ENCODE measurements around the gene AGAP1.

Gene AGAP1

DNA sequence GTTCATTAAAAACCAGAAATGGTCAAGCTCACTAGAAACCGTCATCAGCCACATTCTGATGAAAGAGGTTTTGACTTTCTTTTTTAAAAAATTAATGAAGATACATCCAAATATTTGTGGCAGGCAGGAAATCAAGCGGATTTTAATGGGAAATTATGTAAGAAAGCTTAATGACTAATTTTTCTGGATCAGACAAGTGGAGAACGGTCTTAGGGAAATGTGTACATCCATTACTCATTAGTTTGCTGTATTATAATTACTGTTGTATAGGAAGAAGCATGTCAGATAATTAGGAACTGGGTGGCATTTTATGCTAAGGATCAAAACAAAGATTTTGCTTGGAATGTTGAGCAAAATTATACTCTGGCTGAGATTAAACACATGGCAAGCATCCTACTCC is 39.4 kb downstream of the AGAP1 start:
- no peak for DNase-seq (ENCODE audit: low read depth)

- DNase-seq (ENCODE audit: low read depth) = no peak
Measured at GRCh38 chr2:235533616-235534385, 40.0 kb downstream of the AGAP1 start.

DNA sequence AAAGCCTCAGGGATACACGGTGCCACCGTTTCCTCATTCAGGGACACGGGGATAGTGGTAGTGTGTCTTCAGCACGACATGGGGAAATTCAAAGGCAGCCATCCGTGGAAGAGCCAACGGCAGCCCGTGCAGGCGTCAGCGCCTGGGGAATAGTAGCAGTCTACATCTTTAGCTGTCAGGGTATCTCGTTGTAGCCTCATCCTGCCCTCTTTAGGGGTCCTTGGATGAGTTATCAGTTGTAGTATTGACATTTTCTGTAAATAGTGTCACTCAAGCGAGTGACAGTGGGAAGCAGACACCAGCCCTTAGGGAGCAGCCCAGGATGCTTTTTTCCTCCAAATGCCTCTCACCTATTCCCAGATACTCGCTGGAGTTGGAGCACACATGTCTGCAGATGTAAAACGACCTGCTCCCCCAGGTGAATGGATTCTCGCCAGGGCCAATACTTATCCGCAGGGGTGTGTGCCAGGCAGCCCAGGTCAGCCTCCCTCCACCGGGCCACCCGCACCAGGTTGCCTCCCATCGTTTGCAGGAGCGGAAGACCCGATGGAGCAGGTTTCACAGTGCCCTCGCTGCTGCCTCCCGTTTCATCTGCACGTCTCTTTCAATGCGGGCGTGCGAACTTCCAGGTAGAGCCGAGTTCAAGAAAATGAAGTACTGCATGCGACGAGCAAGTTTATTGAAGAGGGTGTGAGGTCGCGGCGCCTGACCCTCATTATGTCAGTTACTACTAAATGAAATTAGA is 41.0 kb downstream of the AGAP1 start:
- DNase-seq (ENCODE audit: low read depth) = no peak

DNA sequence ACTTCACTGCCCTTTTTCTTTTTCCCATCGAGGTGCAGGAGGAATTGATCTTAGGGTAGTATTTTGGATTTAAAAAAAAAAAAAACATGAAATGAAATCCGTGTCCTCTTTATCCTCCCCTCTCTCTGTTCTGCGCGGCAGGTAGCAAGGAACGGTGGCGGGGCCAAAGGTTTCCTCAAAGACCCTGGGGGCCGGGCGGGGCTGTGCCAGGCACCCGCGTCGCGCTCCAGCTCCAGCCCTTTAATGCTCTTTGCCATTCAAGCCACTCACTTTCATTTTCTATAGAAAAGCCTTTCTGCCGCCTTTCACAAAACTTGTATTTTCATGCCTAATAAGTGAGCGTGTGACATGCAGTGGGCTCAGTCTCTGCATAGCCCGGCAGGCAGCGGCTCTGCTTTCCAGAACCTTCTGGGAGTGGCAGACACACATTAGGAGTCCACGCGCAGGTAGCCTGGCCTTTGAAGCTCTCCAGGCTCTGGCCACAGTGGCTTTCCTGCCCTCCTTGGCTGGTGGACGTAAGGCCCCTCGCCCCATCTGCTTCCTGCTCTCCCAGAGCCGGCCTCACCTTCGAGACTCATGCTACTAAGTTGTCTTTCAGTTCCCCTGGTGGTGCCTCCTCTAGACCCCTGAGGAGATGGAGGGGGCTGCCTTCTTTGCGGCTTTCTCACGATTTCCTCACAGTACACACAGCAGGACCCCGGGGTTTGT is 41.7 kb downstream of the AGAP1 start:
- no peak for DNase-seq (ENCODE audit: low read depth)

DNA sequence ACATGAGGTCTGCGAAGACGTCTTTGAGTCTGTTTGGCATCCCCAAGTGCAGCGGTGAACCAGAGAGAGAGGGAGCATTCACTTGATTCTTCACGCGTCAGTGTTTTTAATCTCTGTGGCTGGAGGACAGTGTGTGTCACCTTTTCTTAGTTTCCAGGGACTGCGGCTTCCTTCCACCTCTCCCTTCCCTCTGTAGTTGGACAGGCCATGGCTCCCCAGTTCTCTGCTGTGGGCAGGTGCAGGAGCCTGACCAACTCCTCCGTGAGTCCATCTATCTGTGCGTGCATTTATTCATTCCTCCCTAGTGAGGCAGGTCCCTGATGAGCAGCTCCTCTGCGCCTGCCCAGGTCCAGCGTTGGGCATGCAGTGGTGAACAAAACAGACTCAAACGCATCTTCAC is 42.9 kb downstream of the AGAP1 start:
- no peak for DNase-seq (ENCODE audit: low read depth)

DNA sequence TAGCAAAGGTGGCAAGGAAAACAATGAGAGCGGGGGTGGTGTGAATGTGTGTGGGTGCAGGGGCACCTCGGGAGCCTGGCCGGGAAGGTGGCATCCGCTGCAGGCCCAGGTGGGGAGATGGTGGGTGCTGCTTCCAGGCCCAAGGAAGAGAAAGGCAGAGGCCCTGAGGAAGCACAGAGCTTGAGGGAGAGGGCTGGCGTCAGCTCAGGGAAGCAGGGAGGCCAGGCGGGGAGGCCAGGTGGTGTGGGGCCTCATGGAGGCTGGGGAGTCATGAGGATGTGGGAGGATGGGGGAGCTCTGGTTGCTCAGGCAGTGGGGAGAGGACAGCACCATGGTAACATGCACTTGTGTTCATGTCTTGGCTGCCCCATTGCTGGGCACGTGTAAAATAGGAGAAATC is 43.3 kb downstream of the AGAP1 start:
- no peak for DNase-seq (ENCODE audit: low read depth)

DNA sequence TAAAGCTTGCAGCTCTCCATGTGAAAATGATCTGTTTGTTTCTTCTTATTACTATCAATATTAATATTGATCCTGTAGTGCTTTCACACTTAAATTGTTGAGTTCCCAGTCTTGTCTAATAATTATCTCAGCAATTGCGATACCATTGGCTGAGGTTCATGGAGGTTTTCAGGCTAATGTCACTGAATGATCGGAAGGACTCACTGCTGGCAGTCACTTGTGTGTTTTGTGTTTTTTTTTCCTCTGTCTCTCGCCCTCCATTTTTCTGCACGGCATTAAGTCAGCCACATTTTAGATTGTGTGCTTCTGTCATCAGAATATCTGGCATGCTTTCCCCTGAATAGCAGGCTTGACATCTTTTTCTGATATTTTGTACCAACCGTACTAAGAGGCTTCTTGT is 43.7 kb downstream of the AGAP1 start:
- no peak for DNase-seq (ENCODE audit: low read depth)

GRCh38 chr2:235538144-235538639 is 44.3 kb downstream of the AGAP1 start:
- no peak for DNase-seq (ENCODE audit: low read depth)

DNA sequence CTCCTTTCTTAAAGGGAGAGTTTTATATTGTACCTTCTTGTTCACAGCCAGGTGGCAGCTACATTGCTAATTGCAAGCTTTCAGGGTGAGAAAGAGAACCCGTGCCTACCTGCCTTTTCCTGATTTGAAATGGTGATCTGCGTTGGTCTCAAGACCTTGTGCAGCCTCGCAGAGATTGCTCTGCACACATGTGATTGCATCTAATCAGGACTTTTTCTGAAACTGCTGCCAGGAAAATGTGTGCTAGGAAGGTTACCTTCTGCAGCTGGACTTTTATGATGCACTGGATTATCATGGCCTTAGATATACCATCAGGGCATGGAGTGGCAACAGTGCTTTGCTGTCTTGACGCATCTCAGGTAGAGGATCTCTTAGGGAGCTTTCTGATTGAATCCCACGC is 45.1 kb downstream of the AGAP1 start:
- no peak for DNase-seq (ENCODE audit: low read depth)

DNA sequence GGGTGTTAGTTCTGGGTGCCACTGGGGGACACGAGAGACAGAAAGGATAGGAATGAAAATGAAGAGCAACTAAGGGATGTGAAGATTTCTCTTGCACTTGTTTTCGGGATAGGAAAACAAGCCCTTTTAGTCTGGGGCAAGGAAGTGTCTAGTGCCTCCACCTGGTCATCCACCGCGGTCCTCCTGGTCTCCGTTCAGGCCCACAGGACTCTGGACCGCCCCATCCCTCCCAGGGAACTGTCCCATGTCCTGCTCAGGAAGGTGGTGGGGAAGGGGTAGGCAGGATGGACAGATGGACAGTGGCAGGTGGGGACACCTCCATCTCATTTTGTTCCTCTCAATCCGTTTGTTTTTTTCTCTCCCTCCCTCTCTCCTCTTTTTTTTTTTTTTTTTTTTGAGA is 45.9 kb downstream of the AGAP1 start:
- no peak for DNase-seq (ENCODE audit: low read depth)

DNA sequence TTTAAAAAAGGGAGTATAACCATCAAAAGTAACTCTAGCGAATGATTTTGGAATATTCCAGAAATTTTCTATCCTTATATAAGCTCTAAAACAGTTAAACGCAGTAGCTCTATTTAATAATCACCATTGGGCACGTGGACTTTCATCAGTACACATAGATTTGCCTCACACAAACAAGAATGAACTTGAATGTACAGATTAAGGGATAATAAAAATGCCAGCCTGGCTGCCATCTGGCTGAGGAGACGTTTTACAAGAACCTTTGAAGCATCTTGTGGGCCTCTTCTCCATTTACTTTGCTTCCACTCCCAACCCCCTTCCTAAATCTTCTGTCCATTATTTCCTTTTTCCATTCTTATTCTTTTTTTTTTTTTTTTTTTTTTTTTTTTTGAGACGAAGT is 47.2 kb downstream of the AGAP1 start:
- DNase-seq (ENCODE audit: low read depth) = no peak

DNA sequence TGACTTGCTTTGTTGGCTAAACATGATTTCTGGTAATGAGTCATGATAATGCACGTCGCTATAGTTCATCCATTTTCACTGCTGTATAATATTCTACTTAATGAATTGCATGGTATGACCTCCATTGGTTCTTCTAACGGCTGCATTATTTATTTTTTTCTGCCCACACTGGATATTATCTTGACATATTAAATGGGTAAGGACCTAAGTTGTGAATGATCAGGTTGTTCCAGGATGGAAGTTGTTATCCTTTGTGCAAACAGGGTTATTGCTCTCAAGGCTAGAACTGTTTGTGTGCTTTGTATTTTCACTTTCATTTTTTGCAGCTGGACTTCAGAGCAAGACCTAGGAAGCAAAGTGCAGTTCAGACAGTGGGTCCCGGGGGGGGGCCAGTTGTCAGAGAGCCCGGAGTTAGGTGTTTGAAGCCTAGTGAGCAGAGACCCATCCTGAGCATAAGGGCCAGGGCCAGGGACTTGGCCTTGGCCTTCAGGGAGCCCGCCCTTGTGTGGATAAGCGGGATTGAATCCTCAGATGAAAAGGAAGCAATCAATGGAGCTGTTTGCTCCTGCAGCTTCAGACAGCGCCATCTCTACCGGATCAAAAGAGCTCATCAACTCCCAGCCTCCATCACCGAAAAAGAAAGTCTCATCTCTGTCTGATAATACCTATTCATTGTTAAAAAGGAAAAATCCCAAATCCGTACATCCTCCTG is 48.2 kb downstream of the AGAP1 start:
- DNase-seq (ENCODE audit: low read depth) = no peak

GRCh38 chr2:235542733-235543127 is 48.9 kb downstream of the AGAP1 start:
- DNase-seq (ENCODE audit: low read depth) = no peak

GRCh38 chr2:235543128-235543750 is 49.4 kb downstream of the AGAP1 start:
- no peak for DNase-seq (ENCODE audit: low read depth)

DNA sequence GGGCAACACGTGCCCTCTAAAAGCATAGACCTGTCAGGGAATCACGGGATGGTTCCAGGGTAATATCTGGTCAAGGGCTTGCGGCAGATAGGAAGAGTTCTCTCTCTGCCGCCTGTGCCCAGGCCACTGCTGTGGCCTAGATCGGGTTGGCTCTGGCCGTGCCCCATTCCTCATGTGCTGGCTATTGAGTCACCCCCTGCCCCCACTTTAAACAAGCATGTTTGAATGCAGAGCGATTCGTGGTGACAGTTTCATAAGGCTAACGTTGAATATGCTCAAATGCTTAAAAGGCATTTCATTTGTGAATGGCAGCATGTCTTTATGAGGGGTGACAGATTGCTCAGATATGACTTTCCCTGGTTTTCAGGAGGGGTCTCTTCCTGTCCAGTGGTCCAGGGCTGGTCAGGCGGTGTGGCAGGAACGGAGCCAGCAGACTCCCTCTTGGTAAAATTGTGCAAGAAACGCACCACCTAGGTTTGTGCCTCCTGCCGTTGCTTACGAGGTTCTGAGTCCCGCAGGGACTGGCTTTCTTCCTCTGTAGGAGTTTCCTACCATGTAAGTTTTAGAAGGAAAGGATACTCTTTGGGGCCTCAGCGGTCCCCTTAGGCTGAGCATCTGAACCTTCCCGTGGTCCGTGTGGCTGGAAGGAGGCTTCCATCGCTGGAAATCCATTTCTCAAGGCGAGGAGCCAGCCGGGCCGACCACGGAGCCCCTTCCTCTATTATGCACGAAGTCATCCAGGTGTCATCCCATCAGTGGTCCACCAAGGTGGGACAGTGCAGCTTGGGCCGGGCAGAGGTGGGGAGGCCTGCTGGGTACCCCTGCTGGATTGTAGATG is 50.2 kb downstream of the AGAP1 start:
- no peak for DNase-seq (ENCODE audit: low read depth)

GRCh38 chr2:235544689-235544969 is 50.8 kb downstream of the AGAP1 start:
- no peak for DNase-seq (ENCODE audit: low read depth)

- DNase-seq (ENCODE audit: low read depth) = no peak
Measured at GRCh38 chr2:235545339-235546150, 51.7 kb downstream of the AGAP1 start.

DNA sequence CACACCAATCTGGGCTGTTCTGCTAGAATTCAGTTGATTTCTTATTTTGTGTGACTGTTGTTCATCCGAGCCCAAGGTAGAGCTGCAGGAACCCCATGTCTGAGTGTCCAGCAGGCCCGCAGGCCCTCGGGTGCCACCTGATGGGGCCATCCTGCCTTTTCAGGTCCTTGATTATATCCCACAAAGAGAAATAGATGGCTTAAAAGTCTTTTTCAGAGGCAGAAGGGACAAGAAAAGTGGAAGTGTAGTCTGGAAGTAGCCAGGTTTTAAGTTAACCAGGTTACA is 52.2 kb downstream of the AGAP1 start:
- DNase-seq (ENCODE audit: low read depth) = no peak

GRCh38 chr2:235546436-235546835 is 52.6 kb downstream of the AGAP1 start:
- no peak for DNase-seq (ENCODE audit: low read depth)

GRCh38 chr2:235549735-235550377 is 56.0 kb downstream of the AGAP1 start:
- no peak for DNase-seq (ENCODE audit: low read depth)
